Measurements from ENCODE around the gene RPS18. TPM values are rescaled to one million over a fixed set of nuclear protein-coding genes. Genes with fewer than 3 reads are reported as not detected.

The RPS18 gene
- total RNA-seq, 1 experiment from 2014 or later: 4,062 TPM

DNA sequence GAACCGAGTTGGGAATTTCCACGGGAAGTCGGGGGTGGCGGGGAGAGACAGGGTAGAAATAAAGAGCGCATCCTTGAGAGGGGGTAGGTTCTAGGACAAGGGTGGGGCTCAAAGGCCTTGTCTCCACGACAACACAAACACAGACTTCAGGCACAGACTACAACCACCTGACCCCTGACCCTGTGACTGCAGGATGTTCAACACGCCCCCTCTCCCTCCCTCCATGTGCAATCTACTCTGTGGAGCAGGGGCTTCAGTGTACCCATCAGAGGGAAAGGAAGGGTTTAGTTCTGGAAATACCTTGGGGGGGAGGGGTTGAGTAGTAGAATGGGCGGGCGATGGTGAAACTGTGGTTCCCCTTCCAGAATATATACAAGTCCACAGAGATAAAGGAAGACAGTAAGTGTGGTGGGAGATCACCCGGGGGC, 42.7 kb downstream of the RPS18 start:
- H3K36me3 ChIP-seq (ENCODE audit: control insufficient read depth in 1 of 2, insufficient read depth in 2 of 2, low read length in 2 of 2): peaks cover 9 to 14% of the 10 kb centered on the region in 2 experiments; a peak in 3 of 4 replicates
- POLR2A ChIA-PET: no interaction called here
- H3K9me2 ChIP-seq (ENCODE audit: insufficient read depth): no peaks in the 10 kb centered on the region
- RAD21 ChIA-PET (ENCODE audit: low non-redundant PET in 1 of 2, low total read pairs in 2 of 2, uncharacterized antibody in 2 of 2, unreplicated experiment in 2 of 2): no interaction called here
- peak overlapping the region; percentile 92 for H3K9ac ChIP-seq (ENCODE audit: low read length)
- CTCF ChIA-PET: no interaction called here
- peak overlapping the region; percentile 95 for H3K4me2 ChIP-seq (ENCODE audit: low read length)
- peak overlapping the region; percentile 78 to 91 for H3K4me3 ChIP-seq (replicated peaks in 1 of 2; ENCODE audit: low read depth in 1 of 2, low read length in 2 of 2)
- peaks cover 33% of the 10 kb centered on the region for H3K79me2 ChIP-seq (ENCODE audit: insufficient read depth, low read length)
- H3K4me1 ChIP-seq (ENCODE audit: control insufficient read depth in 1 of 2, insufficient read depth in 2 of 2, low read length in 2 of 2): peaks cover 39 to 51% of the 10 kb centered on the region in 2 experiments
- peak overlapping the region; percentile 89 for H3K27ac ChIP-seq (ENCODE audit: low read depth, low read length)
- ATAC-seq: peak; percentile 21
- intact Hi-C loops (cut with micrococcal nuclease): loop anchor here (2.0 kb wide), 1 partner anchor 16 kb away; the partner anchor contains the start of gene RGL2
- H3K9me3 ChIP-seq (ENCODE audit: control insufficient read depth in 1 of 2, insufficient read depth in 1 of 2, low read depth in 1 of 2, low read length in 2 of 2): no peaks in the 10 kb centered on the region
- BruUV-seq (replicated peaks): no TSS peak
- DNase-seq (ENCODE audit: low read depth, low spot score): no peak
- no peaks in the 10 kb centered on the region for H4K20me1 ChIP-seq (ENCODE audit: insufficient read depth)
- H3K27me3 ChIP-seq (ENCODE audit: insufficient read depth, low read length): no peaks in the 10 kb centered on the region
- H2AFZ ChIP-seq (ENCODE audit: low read depth, low read length, poor library complexity, severe bottlenecking): peak overlapping the region; percentile 93
- no peak for TF ChIP-seq SP1 (IDR thresholded peaks at IDR 0.05; ENCODE audit: low read depth)
- TF ChIP-seq, protein P1, sequence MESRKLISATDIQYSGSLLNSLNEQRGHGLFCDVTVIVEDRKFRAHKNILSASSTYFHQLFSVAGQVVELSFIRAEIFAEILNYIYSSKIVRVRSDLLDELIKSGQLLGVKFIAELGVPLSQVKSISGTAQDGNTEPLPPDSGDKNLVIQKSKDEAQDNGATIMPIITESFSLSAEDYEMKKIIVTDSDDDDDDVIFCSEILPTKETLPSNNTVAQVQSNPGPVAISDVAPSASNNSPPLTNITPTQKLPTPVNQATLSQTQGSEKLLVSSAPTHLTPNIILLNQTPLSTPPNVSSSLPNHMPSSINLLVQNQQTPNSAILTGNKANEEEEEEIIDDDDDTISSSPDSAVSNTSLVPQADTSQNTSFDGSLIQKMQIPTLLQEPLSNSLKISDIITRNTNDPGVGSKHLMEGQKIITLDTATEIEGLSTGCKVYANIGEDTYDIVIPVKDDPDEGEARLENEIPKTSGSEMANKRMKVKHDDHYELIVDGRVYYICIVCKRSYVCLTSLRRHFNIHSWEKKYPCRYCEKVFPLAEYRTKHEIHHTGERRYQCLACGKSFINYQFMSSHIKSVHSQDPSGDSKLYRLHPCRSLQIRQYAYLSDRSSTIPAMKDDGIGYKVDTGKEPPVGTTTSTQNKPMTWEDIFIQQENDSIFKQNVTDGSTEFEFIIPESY (IDR thresholded peaks at IDR 0.05; ENCODE audit: extremely low read depth, insufficient replicate concordance, low read length): no peak
- no peak for TF ChIP-seq RAD21 (IDR thresholded peaks at IDR 0.05; ENCODE audit: low read depth)
- no peak for TF ChIP-seq ELF1 (IDR thresholded peaks at IDR 0.05; ENCODE audit: borderline replicate concordance, low read depth)
- TF ChIP-seq CTCF (IDR thresholded peaks at IDR 0.05 in 2 of 3, conservative IDR thresholded peaks at IDR 0.05 in 1 of 3; ENCODE audit: borderline replicate concordance in 1 of 3, insufficient read depth in 1 of 3, low read depth in 2 of 3, low read length in 2 of 3): no peak
- no peak for TF ChIP-seq REST (IDR thresholded peaks at IDR 0.05; ENCODE audit: low read depth)
- no peak for TF ChIP-seq CEBPB (IDR thresholded peaks at IDR 0.05; ENCODE audit: low read depth)
- TF ChIP-seq, protein P2, sequence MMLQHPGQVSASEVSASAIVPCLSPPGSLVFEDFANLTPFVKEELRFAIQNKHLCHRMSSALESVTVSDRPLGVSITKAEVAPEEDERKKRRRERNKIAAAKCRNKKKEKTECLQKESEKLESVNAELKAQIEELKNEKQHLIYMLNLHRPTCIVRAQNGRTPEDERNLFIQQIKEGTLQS (IDR thresholded peaks at IDR 0.05): no peak
- no peak for TF ChIP-seq MAX (IDR thresholded peaks at IDR 0.05)
- TF ChIP-seq POLR2AphosphoS5 (IDR thresholded peaks at IDR 0.05; ENCODE audit: low read depth, low read length): no peak
- no peak for TF ChIP-seq SIN3A (IDR thresholded peaks at IDR 0.05; ENCODE audit: low read depth)
- TF ChIP-seq EGR1 (IDR thresholded peaks at IDR 0.05; ENCODE audit: low read depth): no peak
- no peak for TF ChIP-seq POLR2A (IDR thresholded peaks at IDR 0.05; ENCODE audit: borderline replicate concordance, extremely low read depth, insufficient read depth, insufficient read length)
